ENCODE data around the gene FNDC3A.

Gene FNDC3A

DNA sequence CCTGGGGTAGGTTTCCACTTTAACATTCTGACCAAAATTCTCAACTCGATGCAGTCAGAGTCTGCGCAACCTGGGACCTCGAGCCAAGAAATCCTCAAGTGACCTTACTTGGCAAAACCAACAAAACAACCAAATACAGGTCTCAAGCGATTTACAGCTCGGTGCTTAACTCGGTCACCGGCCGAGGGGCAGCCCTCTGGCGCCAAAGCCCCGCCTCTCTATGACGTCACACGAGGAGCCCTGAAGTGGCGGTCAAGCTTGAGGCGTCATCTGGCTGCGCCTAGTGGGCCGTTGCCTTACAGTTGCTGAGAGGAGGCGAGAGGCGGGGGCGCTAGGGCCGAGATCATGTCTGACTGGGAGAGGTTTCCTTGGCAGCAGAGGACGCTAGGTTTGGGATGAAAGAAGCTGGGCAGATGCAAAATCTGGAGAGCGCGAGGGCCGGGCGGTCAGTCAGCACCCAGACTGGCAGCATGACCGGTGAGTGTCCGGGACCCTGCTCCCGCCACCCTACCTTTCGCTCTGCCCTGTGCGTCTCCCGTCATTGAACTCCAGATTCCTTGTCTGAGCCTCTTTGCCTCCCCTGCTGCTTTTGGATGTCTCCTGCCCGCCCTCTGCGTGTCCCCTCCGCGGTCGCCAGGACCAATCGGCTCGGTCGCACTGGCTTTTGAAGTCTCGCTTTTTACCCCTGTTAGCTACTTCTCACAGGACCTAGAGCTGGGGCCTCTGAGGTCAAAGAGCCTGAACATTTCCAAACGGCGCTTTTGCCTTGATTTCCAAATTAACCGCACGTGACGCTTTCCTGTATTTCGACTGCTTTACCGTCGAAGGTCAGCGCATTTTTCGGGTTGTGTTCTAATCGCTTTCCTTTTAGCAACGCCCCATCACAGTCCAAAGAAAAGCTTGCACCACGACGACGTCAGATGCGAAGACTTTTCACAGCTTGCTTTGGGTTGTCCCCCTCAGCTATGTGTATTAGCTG, 272.2 kb downstream of the FNDC3A start, which contains the start of gene CDADC1:
Gene CDADC1, plus strand, starts transcription at position 283 of the 979 bp plus-strand sequence. Its CDS starts 113 bp downstream, at position 396.
- peak; percentile 73 to 81 for DNase-seq (ENCODE audit: low read depth in 2 of 2, low spot score in 1 of 2)

DNA sequence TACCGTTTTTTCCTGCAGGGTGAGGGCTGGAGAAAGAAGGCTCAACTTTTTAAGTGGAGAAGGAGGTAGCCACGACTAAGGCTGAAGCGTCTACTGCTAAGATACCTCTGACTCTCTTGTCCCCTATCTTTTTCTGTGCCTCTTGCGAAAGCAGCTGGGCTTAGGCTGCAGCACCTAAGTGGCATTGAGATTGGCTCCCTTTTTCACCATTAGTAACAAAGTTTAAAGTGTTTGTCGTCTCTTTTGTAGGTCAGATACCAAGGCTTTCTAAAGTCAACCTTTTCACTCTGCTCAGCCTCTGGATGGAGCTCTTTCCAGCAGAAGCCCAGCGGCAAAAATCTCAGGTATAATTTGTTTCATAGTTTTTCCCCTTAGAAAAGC, 272.9 kb downstream of the FNDC3A start:
- DNase-seq (ENCODE audit: low read depth in 2 of 2, low spot score in 1 of 2) = no peak

- DNase-seq (ENCODE audit: low read depth in 2 of 2, low spot score in 1 of 2) = no peak
Observed at GRCh38 chr13:49251326-49251725, 275.6 kb downstream of the FNDC3A start.

- DNase-seq (ENCODE audit: low read depth in 2 of 2, low spot score in 1 of 2) = no peak
Observed at GRCh38 chr13:49253310-49253709, 277.6 kb downstream of the FNDC3A start.

GRCh38 chr13:49254007-49254406, 278.3 kb downstream of the FNDC3A start:
- no peak for DNase-seq (ENCODE audit: low read depth in 2 of 2, low spot score in 1 of 2)

GRCh38 chr13:49256841-49257240, 281.1 kb downstream of the FNDC3A start:
- no peak for DNase-seq (ENCODE audit: low read depth in 2 of 2, low spot score in 1 of 2)

- DNase-seq (ENCODE audit: low read depth in 2 of 2, low spot score in 1 of 2) = no peak
Observed at GRCh38 chr13:49258089-49258796, 282.5 kb downstream of the FNDC3A start.

Data from stimulated activated CD8-positive, alpha-beta memory T cell treated with anti-CD3 and anti-CD28 coated beads, Interleukin-4, amount 100 ng/mL, for 4 hours (primary cell).